SK-N-SH treated with all-trans-retinoic acid at 6 μM for 48 hours (cell line): ENCODE measurements around the gene PRADC1.

ENCODE experiments used
- CSRNP3 ChIP-seq: fragments of 250-450 bp; sonication (Bioruptor Pico); IDR thresholded peaks from 2 replicates; pipeline ENCODE4 v1.5.1; 2021; ENCODE audit warnings: mild to moderate bottlenecking, moderate library complexity
- SNAI2 ChIP-seq: fragments of 250-450 bp; sonication (Bioruptor Pico); IDR thresholded peaks from 2 replicates; pipeline ENCODE4 v1.5.0; 2020; ENCODE audit warnings: mild to moderate bottlenecking, moderate library complexity

DNA sequence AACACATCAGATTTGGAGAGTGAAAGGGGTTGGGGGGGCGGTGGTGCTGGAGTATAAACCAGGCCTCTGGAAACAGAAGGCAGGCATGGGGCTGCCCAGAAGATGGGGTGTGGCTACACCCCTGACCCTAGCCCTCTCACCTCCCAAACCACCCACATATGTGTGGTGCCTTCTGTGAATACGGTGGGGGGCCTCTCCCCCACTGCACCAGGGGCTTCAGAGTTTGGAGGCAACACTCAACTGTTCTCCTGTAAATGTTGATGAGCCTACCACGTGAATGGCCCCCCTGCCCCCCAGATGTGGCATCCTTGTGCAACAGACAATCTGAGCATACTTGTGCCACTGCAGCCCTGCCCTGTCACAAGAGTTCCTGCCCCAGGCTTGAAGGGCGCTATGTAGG, 31.7 kb upstream of the PRADC1 start:
- TF ChIP-seq CSRNP3 (no peak), SNAI2 (CRISPR knock-in tag) (no peak)
